ENCODE data around the gene KLC4.

Gene KLC4

GRCh38 chr6:43059168-43060033 is at the start of gene KLC4, which contains the start of gene MRPL2:
KLC4 (plus strand) TSS chr6:43059631; CDS start chr6:43061336, 1,705 bp downstream.
MRPL2 (minus strand) TSS chr6:43059434; CDS start chr6:43059381, 53 bp downstream.
- FAIRE-seq, result peak; percentile 79

- FAIRE-seq, result no peak
Observed at GRCh38 chr6:43011207-43011606, 48.2 kb upstream of the KLC4 start.

- no peak for FAIRE-seq
Observed at GRCh38 chr6:43012364-43012763, 47.1 kb upstream of the KLC4 start.

DNA sequence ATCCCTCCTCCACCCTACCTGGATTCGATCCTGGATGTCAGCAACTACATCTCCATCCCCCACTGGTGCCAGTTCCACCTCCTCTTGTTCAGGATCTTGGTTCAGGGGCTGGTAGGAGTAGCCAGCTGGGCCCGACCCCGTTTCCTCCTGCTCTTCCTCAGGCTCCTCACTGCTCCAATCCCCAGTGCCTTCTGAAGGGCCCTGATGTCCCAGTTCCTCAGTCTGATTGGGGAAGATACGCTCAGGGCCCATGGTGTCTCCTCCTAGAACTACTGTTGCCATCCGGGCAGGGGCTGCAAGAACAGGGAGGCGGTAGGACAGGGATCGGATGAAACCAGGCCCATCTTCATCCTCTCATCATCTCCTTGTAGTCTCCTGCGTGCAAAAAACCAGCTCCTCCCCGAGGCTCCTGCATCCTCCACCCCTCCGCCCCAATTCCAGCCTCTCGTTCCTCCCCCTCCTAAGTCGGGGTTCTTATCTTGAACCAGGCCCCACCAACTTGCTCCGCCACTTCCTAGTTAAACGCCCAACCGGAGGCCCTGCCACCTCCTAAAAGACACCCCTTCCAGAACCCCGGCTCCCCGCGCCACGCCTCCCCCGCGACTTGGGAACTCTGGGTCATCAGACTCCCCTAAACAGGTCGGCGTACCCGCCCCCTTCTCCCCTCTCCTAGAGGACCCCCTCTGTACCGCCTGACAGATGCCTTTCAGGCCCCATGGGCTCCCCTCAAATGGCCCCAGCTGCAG is 46.2 kb upstream of the KLC4 start:
- FAIRE-seq, result no peak

GRCh38 chr6:43013843-43014433 is 45.5 kb upstream of the KLC4 start, which contains the start of the genes KLHDC3 and MEA1:
KLHDC3 (plus strand) TSS chr6:43014249; CDS start chr6:43017193, 2,944 bp downstream.
MEA1 (minus strand) TSS chr6:43013946; CDS start chr6:43013813, 133 bp downstream.
- FAIRE-seq, result peak; percentile 98

GRCh38 chr6:43014434-43014909 is 45.0 kb upstream of the KLC4 start:
- FAIRE-seq, result no peak

DNA sequence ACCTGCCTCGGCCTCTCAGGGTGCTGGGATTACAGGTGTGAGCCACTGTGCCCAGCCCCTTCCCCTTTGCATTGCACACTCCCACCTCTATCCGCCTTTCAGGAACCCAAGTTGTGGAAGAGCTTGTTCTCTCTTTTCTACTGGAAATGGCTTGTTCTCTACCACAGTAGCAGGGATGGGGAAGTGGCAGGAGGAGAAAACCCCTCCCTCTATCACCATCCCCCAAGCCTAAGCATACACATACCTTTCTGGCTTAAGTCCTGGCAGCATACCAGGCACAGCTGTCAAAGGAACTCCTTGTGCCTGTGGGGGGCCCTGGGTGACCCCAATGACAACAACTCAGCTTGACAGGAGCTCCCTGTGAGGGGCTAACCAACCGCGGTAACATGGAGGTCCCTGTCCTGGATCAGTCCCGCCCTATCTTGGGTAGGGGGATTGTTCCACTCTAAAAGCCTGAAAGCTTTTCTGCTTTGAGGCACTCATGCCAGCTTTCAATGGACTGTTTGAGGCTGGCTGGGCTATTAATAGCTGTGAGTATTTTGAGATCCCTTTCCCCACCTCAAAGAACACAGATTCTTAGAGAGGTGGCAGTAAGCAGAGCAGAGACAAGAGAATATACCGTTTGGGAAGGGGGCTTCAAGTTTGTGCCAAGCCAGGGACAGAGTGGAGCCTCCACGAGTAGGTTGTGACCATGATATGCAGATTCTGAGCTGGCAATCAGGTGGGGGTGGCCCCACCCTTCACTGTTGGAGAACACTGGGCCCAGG is 43.1 kb upstream of the KLC4 start:
- no peak for FAIRE-seq

GRCh38 chr6:43016943-43017334 is 42.5 kb upstream of the KLC4 start:
- FAIRE-seq, result no peak

GRCh38 chr6:43019152-43019551 is 40.3 kb upstream of the KLC4 start:
- FAIRE-seq, result no peak

- FAIRE-seq, result no peak
Observed at GRCh38 chr6:43020052-43020705, 39.3 kb upstream of the KLC4 start.

GRCh38 chr6:43020847-43021246 is 38.6 kb upstream of the KLC4 start:
- FAIRE-seq, result no peak

DNA sequence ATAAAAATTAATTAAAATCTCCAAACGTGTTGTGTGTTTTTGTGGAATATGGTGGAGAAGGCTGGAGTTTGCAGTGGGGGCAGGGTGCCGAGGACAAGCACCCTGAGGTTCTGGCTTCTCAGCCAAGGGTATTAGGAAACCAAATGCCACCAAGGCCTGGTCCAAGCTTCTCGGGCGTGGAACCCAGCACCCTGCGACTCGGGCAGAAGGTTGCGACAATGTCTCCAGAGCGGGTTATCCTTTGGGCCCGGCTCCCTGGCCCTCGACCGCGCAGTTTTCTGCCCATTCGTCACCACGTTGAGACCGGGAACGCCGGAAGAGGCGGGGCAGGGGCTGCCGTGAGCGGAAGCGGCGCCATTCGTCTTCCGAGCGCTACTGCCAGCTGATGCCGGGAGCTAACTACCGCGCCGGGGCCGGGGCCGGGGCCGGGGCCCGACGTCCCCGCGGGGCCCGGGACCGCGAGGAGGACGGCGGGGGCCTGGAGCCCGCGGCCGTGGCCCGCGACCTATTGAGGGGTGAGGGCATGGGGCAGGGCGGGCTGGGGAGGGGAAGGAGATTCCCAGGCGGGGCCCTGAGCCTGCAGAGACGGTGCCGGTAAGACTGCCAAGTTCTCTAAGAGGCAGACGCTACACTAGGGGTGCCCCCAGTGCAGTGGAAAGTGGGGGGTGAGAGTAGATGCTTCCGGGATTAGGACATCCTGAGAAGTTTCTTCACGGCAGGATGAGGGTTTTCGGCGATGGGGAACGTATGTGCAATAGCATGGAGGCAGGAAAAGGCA is 38.0 kb upstream of the KLC4 start, which contains the start of gene RRP36:
Gene RRP36 (plus strand): TSS at position 354 of the 778 bp plus-strand sequence. CDS start 32 bp downstream, at position 386.
- no peak for FAIRE-seq

- no peak for FAIRE-seq
Observed at GRCh38 chr6:43024436-43024835, 35.0 kb upstream of the KLC4 start.

- FAIRE-seq, result no peak
Observed at GRCh38 chr6:43026365-43026764, 33.1 kb upstream of the KLC4 start.

GRCh38 chr6:43029120-43029519 is 30.3 kb upstream of the KLC4 start:
- no peak for FAIRE-seq

DNA sequence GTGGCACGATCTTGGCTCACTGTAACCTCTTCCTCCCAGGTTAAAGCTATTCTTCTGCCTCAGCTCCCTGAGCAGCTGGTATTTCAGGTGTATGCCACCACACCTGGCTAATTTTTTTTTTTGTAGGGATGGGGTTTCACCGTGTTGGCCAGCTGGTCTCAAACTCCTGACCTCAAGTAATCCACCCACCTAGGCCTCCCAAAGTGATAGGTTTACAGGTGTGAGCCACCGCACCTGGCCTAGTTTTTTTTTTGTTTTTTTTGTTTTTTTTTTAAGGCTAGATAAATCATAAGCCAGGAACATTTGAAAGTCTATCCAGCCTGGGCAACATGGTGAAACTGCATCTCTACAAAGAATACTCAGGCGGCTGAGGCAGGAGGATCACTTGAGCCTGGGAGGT is 27.1 kb upstream of the KLC4 start:
- FAIRE-seq, result no peak

DNA sequence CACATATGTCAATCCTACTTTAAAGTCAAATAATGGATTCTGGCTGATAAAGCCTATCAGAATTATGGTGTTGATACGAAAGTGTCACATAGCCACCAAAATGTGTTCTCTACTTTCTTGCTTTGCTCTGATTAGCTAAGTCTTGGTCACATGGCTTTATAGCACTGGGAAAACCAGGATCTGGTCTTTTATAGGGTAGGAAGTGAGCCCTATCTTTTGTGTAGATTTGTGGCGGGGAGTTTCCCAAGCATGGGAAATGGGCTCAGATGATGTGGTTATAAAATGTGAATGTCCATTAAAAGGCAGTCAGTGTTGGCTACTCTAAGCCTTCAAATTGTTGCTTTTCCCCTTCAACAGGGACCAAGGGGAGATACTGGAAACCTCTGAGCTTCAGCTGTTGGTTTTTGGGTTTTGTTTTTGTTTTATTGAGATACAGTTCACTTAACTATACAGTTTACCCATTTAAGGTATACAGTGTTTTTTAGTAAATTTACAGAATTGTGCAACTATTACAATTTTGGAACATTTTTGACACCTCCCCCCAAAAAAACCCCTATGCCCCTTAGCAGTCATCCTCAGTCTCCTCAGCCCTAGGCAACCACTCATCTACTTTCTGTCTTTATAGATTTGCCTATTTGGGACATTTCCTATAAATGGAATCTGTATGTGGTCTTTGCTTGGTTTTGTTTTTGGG is 25.8 kb upstream of the KLC4 start:
- no peak for FAIRE-seq

- no peak for FAIRE-seq
Observed at GRCh38 chr6:43034190-43034525, 25.3 kb upstream of the KLC4 start.

DNA sequence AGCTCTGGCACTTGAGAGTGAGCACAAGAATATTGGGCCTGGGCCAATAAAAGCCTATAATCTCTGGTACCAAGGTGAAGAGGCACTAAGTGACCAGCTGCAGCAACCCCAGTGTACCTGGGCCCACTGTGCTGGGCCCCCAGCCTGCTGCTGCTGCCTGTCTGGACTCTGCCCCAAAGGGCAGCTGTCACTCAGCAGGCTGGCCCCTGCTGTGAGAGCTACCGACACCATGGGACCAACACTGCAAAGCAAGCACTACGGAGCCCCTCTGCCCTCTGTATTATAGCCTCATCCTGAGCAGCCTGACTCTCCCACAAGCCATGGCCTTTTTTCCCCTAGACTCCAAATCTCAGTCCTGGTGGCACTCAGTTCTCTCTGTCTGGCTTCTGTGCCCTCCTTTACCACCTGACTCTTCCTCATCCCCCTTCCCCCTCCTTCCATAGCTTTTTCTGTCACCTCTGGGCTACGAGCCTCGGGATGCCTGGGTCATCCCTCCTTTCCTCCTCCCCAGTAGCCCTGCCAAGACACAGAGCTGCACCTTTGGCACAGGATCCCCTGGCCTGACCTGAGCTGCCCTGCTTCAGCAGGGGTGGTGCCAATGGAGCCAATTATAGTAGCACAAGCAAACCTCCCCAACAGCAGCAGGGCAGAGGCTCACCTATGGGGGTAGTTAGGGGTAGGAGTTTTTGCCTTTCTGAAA is 23.8 kb upstream of the KLC4 start:
- no peak for FAIRE-seq

GRCh38 chr6:43036712-43037111 is 22.7 kb upstream of the KLC4 start:
- FAIRE-seq, result no peak

All from A204.1 (cell line).